DMS 273 (cell line): ENCODE data around the gene CYRIA.

Source experiments
- DNase-seq: peaks from one replicate; lab custom pipeline; 2025; ENCODE audit not compliant: unreplicated experiment; lab: John Stamatoyannopoulos, UW

The CYRIA gene

GRCh38 chr2:16665748-16666448 lies at the start of gene CYRIA:
CYRIA (minus strand) TSS chr2:16665834; CDS start chr2:16588119, 77,715 bp downstream.
- peak; percentile 56 for DNase-seq

- DNase-seq: peak; percentile 15
These were observed 47.4 kb upstream of the CYRIA start for GRCh38 chr2:16713011-16713423.

- no peak for DNase-seq
These were observed 44.1 kb upstream of the CYRIA start for GRCh38 chr2:16709769-16710168.

- no peak for DNase-seq
These were observed 42.5 kb upstream of the CYRIA start for GRCh38 chr2:16708173-16708572.

GRCh38 chr2:16707014-16707623 lies 41.5 kb upstream of the CYRIA start:
- DNase-seq: no peak

- no peak for DNase-seq
These were observed 35.1 kb upstream of the CYRIA start for GRCh38 chr2:16700551-16701259.

- DNase-seq: no peak
These were observed 28.2 kb upstream of the CYRIA start for GRCh38 chr2:16693854-16694253.

- no peak for DNase-seq
These were observed 25.6 kb upstream of the CYRIA start for GRCh38 chr2:16691261-16691660.

GRCh38 chr2:16687955-16688354 lies 22.3 kb upstream of the CYRIA start:
- no peak for DNase-seq

GRCh38 chr2:16687222-16687621 lies 21.6 kb upstream of the CYRIA start:
- DNase-seq: no peak

GRCh38 chr2:16686641-16687040 lies 21.0 kb upstream of the CYRIA start:
- no peak for DNase-seq

- DNase-seq: no peak
These were observed 19.7 kb upstream of the CYRIA start for GRCh38 chr2:16685340-16685715.

- no peak for DNase-seq
These were observed 19.2 kb upstream of the CYRIA start for GRCh38 chr2:16684676-16685339.

- no peak for DNase-seq
These were observed 17.9 kb upstream of the CYRIA start for GRCh38 chr2:16683576-16683975.

GRCh38 chr2:16682431-16683118 lies 16.9 kb upstream of the CYRIA start:
- DNase-seq: no peak

- no peak for DNase-seq
These were observed 15.1 kb upstream of the CYRIA start for GRCh38 chr2:16680781-16681180.

- no peak for DNase-seq
These were observed 14.7 kb upstream of the CYRIA start for GRCh38 chr2:16680304-16680703.

GRCh38 chr2:16678964-16679363 lies 13.3 kb upstream of the CYRIA start:
- no peak for DNase-seq

- DNase-seq: no peak
These were observed 12.2 kb upstream of the CYRIA start for GRCh38 chr2:16677875-16678274.

- DNase-seq: no peak
These were observed 10.1 kb upstream of the CYRIA start for GRCh38 chr2:16675781-16676180.

- no peak for DNase-seq
These were observed 8.5 kb upstream of the CYRIA start for GRCh38 chr2:16674154-16674553.
